CD14-positive monocyte (primary cell): ENCODE measurements around the gene TMEM134. TPM values are rescaled to one million over a fixed set of nuclear protein-coding genes. Genes with fewer than 3 reads are reported as not detected.

Source experiments
- DNase-seq, 3 donors: peaks; one replicate each; pipeline ENCODE4 v3.0.0-alpha.2; 2011 to 2022
- H2AFZ ChIP-seq: 2 replicates; pipeline ENCODE4 v1.6.0; 2012; ENCODE audit warnings: mild to moderate bottlenecking, low read depth, low read length, inconsistent platforms; ENCODE audit not compliant: insufficient read depth, poor library complexity, severe bottlenecking
- H3K27ac ChIP-seq, 2 donors: 1 replicate in 1 of 2; 2 replicates in 1 of 2; pipeline ENCODE4 v1.5.1; 2012 to 2013; ENCODE audit warnings: low read length in 2 of 2, control low read depth in 1 of 2, inconsistent platforms in 1 of 2, low read depth in 1 of 2, mild to moderate bottlenecking in 1 of 2
- H3K27me3 ChIP-seq, 2 donors: one replicate each; pipeline versions ENCODE4 v1.6.0 to v1.6.1; 2011 to 2013; ENCODE audit warnings: low read length in 2 of 2; ENCODE audit not compliant: control insufficient read depth in 2 of 2, insufficient read depth in 2 of 2
- H3K36me3 ChIP-seq, 2 donors: replicated peaks in 1 of 2; 1 replicate in 1 of 2; 2 replicates in 1 of 2; pipeline versions ENCODE4 v1.5.1 to v1.6.1; 2012 to 2013; ENCODE audit warnings: low read length in 2 of 2, control low read depth in 1 of 2, inconsistent platforms in 1 of 2, mild to moderate bottlenecking in 1 of 2; ENCODE audit not compliant: insufficient read depth in 2 of 2, control insufficient read depth in 1 of 2
- H3K4me1 ChIP-seq, 2 donors: 1 replicate in 1 of 2; 2 replicates in 1 of 2; pipeline versions ENCODE4 v1.5.1 to v1.6.1; 2012 to 2013; ENCODE audit warnings: low read length in 2 of 2, control low read depth in 1 of 2, inconsistent platforms in 1 of 2, mild to moderate bottlenecking in 1 of 2, moderate library complexity in 1 of 2; ENCODE audit not compliant: insufficient read depth in 2 of 2, control insufficient read depth in 1 of 2
- H3K4me2 ChIP-seq: replicated peaks from 2 replicates; pipeline ENCODE3; 2012; ENCODE audit warnings: low read length, moderate library complexity, mild to moderate bottlenecking; ENCODE audit not compliant: poor library complexity, severe bottlenecking; ENCODE audit errors: extremely low read depth
- H3K4me3 ChIP-seq, 3 experiments: fragments of 200-600 bp in 1 of 3; sonication (generic) in 1 of 3; replicated peaks in 1 of 3; 1 replicate in 2 of 3; 2 replicates in 1 of 3; pipeline ENCODE4 v1.5.1; 2011 to 2013; ENCODE audit warnings: low read length in 3 of 3, mild to moderate bottlenecking in 3 of 3, control low read depth in 2 of 3, low read depth in 2 of 3, inconsistent platforms in 1 of 3, moderate library complexity in 1 of 3
- H3K79me2 ChIP-seq: 2 replicates; pipeline ENCODE4 v1.6.0; 2012; ENCODE audit warnings: mild to moderate bottlenecking, control low read depth, inconsistent platforms, low read length, moderate library complexity; ENCODE audit not compliant: insufficient read depth
- H3K9ac ChIP-seq: 2 replicates; pipeline ENCODE4 v1.6.0; 2017; ENCODE audit warnings: low read length, mild to moderate bottlenecking; ENCODE audit not compliant: insufficient read depth, poor library complexity, severe bottlenecking
- H3K9me3 ChIP-seq, 2 donors: replicated peaks in 1 of 2; 1 replicate in 1 of 2; 2 replicates in 1 of 2; pipeline versions ENCODE4 v1.5.1 to v1.6.1; 2012 to 2013; ENCODE audit warnings: low read length in 2 of 2, control low read depth in 1 of 2; ENCODE audit not compliant: control insufficient read depth in 1 of 2, insufficient read depth in 1 of 2
- H4K20me1 ChIP-seq: 2 replicates; pipeline ENCODE4 v1.6.0; 2012; ENCODE audit warnings: mild to moderate bottlenecking, low read length, control low read depth, moderate library complexity; ENCODE audit not compliant: insufficient read depth
- H3K27ac Mint-ChIP-seq, 7 donors: one replicate each; pipeline ENCODE4 v1.8.0; 2020; ENCODE audit warnings: mild to moderate bottlenecking in 7 of 7, mixed read lengths in 7 of 7, moderate library complexity in 6 of 7, inconsistent platforms in 2 of 7
- H3K27me3 Mint-ChIP-seq, 3 donors: one replicate each; pipeline ENCODE4 v1.8.0; 2021 to 2022; ENCODE audit warnings: low read depth in 3 of 3, mild to moderate bottlenecking in 3 of 3, mixed read lengths in 3 of 3, moderate library complexity in 3 of 3, inconsistent platforms in 1 of 3
- H3K36me3 Mint-ChIP-seq, 2 donors: one replicate each; pipeline ENCODE4 v1.8.0; 2020; ENCODE audit warnings: mixed read lengths in 2 of 2, inconsistent platforms in 1 of 2, mild to moderate bottlenecking in 1 of 2
- H3K4me1 Mint-ChIP-seq: one replicate; pipeline ENCODE4 v1.8.0; 2020; ENCODE audit warnings: mild to moderate bottlenecking, mixed read lengths
- H3K4me3 Mint-ChIP-seq, 2 donors: one replicate each; pipeline ENCODE4 v1.8.0; 2020; ENCODE audit warnings: mild to moderate bottlenecking in 2 of 2, mixed read lengths in 2 of 2, moderate library complexity in 1 of 2
- H3K9me3 Mint-ChIP-seq, 7 donors: one replicate each; pipeline ENCODE4 v1.8.0; 2020 to 2022; ENCODE audit warnings: mixed read lengths in 7 of 7, mild to moderate bottlenecking in 6 of 7, moderate library complexity in 6 of 7, inconsistent platforms in 2 of 7
- CTCF ChIP-seq: fragments of 200-600 bp; IDR thresholded peaks from one replicate; pipeline ENCODE4 v1.8.0; 2022; ENCODE audit warnings: antibody characterized with exemption, mild to moderate bottlenecking
- WGBS: methylation state at CpG from one replicate; pipeline ENCODE4 v1.1.5; 2013; ENCODE audit warnings: missing lambda C conversion rate; ENCODE audit not compliant: insufficient coverage; 5-methylcytosine and 5-hydroxymethylcytosine counted together
- intact Hi-C, 2 donors: fragments of 100-400 bp; cut with micrococcal nuclease; formaldehyde crosslinking; loops; one replicate each; pipeline versions ENCODE4 v1.15.0 to v1.15.1; 2023
- polyA plus RNA-seq, 3 donors: library from polyadenylated mRNA; depleted of rRNA in 1 of 3; unstranded in 2 of 3; stranded (reverse) in 1 of 3; fragments of 300-500 nt in 2 of 3; fragments of >200 nt in 1 of 3; fragmentation: Illumina TruSeq in 2 of 3; gene quantifications; 1 replicate in 2 of 3; 2 replicates in 1 of 3; pipeline ENCODE4 v1.2.3, GENCODE V29; 2012 to 2021

The TMEM134 gene
- polyA plus RNA-seq, 3 donors, result 67.4 to 104 (median 76.8) TPM

- Histone ChIP-seq H3K79me2 (no peaks in the 10 kb centered on the region), H3K4me3 (no peak overlapping the region), H3K36me3 (no peaks in the 10 kb centered on the region), H3K9ac (no peak overlapping the region), H2AFZ (no peak overlapping the region), H3K4me1 (peaks cover 35 to 56% of the 10 kb centered on the region in 2 donors), H3K9me3 (no peaks in the 10 kb centered on the region), H4K20me1 (no peaks in the 10 kb centered on the region), H3K4me2 (no peak overlapping the region), H3K27ac (no peak overlapping the region), H3K27me3 (peaks cover 6 to 68% of the 10 kb centered on the region in 2 donors)
- peaks cover 4 to 8% of the 10 kb centered on the region in 2 donors for H3K36me3 Mint-ChIP-seq
- TF ChIP-seq CTCF, result no peak
- peaks cover 49 to 84% (median 73%) of the 10 kb centered on the region in 3 donors for H3K27me3 Mint-ChIP-seq
- no peak overlapping the region for H3K27ac Mint-ChIP-seq
- peaks cover 35% of the 10 kb centered on the region for H3K4me1 Mint-ChIP-seq
- DNase-seq, result no peak
- intact Hi-C loops, result no loop called here
- H3K4me3 Mint-ChIP-seq, result peak overlapping the region in 1 of 2 donors; percentile 75
- H3K9me3 Mint-ChIP-seq, result peaks cover 0 to 12% (median 4%) of the 10 kb centered on the region in 7 donors
- WGBS, result 72% methylated on average over 15 of the region's 21 CpGs
Observed at GRCh38 chr11:67416416-67417335, 52.4 kb downstream of the TMEM134 start.

GRCh38 chr11:67415501-67416304, 53.3 kb downstream of the TMEM134 start, which contains the start of gene CARNS1:
CARNS1 (plus strand) TSS chr11:67415678; CDS start chr11:67416200, 522 bp downstream.
- peak within 1 kb of the TSS in 2 of 7 donors; percentile 35 to 50 for H3K27ac Mint-ChIP-seq
- H4K20me1 ChIP-seq, result peaks cover 2% of the 10 kb centered on the region
- no peaks in the 10 kb centered on the region for H3K9me3 ChIP-seq
- H2AFZ ChIP-seq, result peak within 1 kb of the TSS; percentile 21
- H3K4me3 Mint-ChIP-seq, result peak within 1 kb of the TSS in 1 of 2 donors; percentile 75
- no peaks in the 10 kb centered on the region for H3K36me3 ChIP-seq
- intact Hi-C loops, result no loop called here
- H3K79me2 ChIP-seq, result no peaks in the 10 kb centered on the region
- H3K4me2 ChIP-seq, result no peak within 1 kb of the TSS
- H3K4me3 ChIP-seq, result no peak within 1 kb of the TSS
- peaks cover 49 to 88% (median 76%) of the 10 kb centered on the region in 3 donors for H3K27me3 Mint-ChIP-seq
- no peak within 1 kb of the TSS for H3K27ac ChIP-seq
- no peak within 1 kb of the TSS for H3K9ac ChIP-seq
- H3K4me1 Mint-ChIP-seq, result peaks cover 32% of the 10 kb centered on the region
- H3K27me3 ChIP-seq, result peaks cover 6 to 68% of the 10 kb centered on the region in 2 donors
- TF ChIP-seq CTCF, result no peak
- 7% methylated on average over 58 of the region's 67 CpGs for WGBS
- DNase-seq, result no peak
- peaks cover 4 to 8% of the 10 kb centered on the region in 2 donors for H3K36me3 Mint-ChIP-seq
- H3K4me1 ChIP-seq, result peaks cover 31 to 48% of the 10 kb centered on the region in 2 donors
- H3K9me3 Mint-ChIP-seq, result peaks cover 0 to 12% (median 4%) of the 10 kb centered on the region in 7 donors
